ENCODE data around the gene DOK6.

The DOK6 gene

DNA sequence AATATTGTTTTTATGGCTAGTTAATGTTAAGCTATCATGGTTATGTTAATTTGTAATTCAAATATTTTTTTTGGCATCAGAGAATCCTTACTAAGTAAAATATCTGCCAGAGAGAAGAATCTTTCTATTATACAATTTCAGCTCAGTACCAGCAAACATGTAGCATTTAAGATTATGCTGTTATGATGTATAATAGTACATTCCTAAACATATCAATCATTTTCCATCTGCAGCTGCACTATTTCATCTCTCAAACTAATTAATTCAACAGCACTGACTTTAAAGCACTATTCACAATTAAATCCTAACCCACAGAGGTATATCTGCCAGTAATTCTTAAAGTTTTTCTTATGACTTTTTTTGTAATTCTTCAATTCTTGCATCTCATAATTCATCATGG, 296.4 kb downstream of the DOK6 start:
- DNase-seq (ENCODE audit: extremely low spot score) = no peak
- ChIA-PET POLR2A (no interaction called here), CTCF (interaction anchor here (2.0 to 2.1 kb wide), 2 partner anchors 11 to 115 kb away, joined by 5 to 6 read pairs; no protein-coding TSS in a partner anchor)
- TF ChIP-seq, protein P1, sequence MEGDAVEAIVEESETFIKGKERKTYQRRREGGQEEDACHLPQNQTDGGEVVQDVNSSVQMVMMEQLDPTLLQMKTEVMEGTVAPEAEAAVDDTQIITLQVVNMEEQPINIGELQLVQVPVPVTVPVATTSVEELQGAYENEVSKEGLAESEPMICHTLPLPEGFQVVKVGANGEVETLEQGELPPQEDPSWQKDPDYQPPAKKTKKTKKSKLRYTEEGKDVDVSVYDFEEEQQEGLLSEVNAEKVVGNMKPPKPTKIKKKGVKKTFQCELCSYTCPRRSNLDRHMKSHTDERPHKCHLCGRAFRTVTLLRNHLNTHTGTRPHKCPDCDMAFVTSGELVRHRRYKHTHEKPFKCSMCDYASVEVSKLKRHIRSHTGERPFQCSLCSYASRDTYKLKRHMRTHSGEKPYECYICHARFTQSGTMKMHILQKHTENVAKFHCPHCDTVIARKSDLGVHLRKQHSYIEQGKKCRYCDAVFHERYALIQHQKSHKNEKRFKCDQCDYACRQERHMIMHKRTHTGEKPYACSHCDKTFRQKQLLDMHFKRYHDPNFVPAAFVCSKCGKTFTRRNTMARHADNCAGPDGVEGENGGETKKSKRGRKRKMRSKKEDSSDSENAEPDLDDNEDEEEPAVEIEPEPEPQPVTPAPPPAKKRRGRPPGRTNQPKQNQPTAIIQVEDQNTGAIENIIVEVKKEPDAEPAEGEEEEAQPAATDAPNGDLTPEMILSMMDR (IDR thresholded peaks at IDR 0.05; ENCODE audit: control extremely low read depth, extremely low read depth, low read depth, missing control alignments) = no peak

DNA sequence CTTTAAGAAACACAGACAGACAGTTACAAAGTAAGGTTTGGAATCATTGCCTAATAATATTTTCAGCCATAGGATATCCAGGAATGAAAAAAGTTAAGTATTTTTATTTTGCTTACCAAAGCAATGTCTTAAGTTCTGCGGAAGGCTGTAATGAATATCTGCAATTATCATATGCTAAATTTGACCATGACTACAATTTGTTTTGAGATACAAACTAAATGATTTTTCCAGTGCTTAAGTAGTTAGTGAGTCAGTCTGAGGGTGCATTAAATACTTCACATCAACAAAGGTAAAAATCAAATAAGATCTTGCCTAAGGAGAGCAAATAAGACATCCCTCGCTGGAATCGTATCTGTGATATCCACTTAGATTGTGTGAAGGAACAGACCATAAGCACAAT, 297.0 kb downstream of the DOK6 start:
- POLR2A ChIA-PET = no interaction called here
- CTCF ChIA-PET = interaction anchor here (2.1 kb wide), 1 partner anchor 116 kb away, joined by 5 read pairs; no protein-coding TSS in a partner anchor
- no peak for DNase-seq (ENCODE audit: extremely low spot score)
- TF ChIP-seq, protein P1 (IDR thresholded peaks at IDR 0.05; ENCODE audit: control extremely low read depth, extremely low read depth, low read depth, missing control alignments) = no peak

DNA sequence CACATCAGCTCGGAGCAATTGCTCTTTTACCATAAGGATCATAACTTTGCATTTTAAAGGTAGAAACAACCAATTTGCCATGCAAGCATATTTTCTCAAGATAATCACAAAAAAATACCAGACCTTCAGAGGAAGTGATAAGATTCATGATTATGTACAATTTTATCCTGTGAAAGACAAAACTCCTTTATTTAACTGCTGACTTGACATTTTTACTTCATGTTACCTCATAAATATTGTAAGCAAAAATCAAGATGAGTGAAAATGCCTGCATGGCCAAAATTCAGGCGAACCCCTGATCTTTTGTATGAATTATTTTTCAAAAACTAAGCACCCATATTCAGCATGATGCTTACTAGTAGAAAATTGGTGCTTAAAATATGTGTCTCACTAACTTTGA, 300.6 kb downstream of the DOK6 start:
- DNase-seq (ENCODE audit: extremely low spot score) = no peak
- TF ChIP-seq, protein P1 (IDR thresholded peaks at IDR 0.05; ENCODE audit: control extremely low read depth, extremely low read depth, low read depth, missing control alignments) = no peak

DNA sequence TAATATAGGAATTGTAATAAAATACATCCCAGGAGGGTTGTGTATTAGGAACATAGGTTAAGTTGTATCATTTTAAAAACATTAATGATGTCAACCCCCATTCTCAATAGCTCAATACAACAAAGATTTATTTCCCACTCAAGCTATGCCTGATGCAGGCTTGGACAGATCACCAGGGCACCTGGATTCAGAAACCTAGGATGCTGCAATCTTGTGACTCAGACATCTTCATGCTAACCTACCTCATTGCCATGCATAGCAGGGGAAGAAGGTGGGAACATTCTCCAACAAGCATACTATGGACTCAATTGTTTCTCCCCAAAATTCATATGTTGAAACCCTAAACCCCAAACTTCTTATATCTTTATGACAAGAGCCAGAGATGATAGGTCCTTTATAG, 302.8 kb downstream of the DOK6 start:
- ChIA-PET CTCF (no interaction called here), POLR2A (no interaction called here)
- DNase-seq (ENCODE audit: extremely low spot score) = no peak
- TF ChIP-seq, protein P1 (IDR thresholded peaks at IDR 0.05; ENCODE audit: control extremely low read depth, extremely low read depth, low read depth, missing control alignments) = no peak

More for the DNA sequence above, 300.6 kb downstream of the DOK6 start:
- POLR2A ChIA-PET = no interaction called here
- CTCF ChIA-PET = no interaction called here

DNA sequence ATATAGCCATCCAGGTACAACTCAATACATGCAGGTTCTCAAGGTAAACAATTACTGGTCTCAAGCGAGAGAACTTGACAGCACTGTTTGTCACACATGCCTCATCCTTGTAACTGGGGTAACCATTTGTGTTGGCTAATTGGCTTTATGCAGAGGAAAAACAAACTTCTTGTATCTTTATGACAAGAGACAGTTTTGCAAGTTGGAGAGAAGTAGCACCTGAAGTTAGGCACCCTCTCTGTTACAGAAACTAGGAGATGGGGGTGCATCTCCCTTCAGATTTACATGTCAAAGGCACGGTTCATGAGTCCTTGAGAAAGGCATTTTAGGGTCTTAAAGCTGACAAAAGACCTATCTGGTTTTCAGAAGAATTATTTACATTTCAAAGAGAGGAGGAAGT, 305.3 kb downstream of the DOK6 start:
- DNase-seq (ENCODE audit: extremely low spot score) = no peak
- ChIA-PET POLR2A (no interaction called here), CTCF (no interaction called here)
- TF ChIP-seq, protein P1 (IDR thresholded peaks at IDR 0.05; ENCODE audit: control extremely low read depth, extremely low read depth, low read depth, missing control alignments) = no peak

DNA sequence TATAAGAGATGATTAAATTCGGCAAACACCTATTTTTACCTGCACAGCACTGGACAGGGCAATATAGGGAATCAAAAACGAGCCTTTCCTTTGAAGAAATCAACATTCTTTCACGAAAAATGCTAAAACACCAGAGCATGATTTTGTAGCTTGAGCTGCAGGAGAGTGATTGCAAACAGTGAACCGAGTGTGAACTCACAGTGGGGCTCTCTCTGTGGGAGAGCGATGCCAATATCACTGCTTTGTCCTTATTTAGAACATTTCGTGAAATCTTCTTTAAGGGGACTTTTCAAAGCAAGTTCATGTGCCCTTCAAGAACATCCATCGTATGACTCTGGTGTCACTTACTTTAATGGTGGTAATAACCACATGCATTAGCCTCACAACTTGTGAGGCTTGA, 308.2 kb downstream of the DOK6 start:
- TF ChIP-seq, protein P1 (IDR thresholded peaks at IDR 0.05; ENCODE audit: control extremely low read depth, extremely low read depth, low read depth, missing control alignments) = no peak
- ChIA-PET CTCF (interaction anchor here (2.1 kb wide), 1 partner anchor 12 kb away, joined by 6 read pairs; no protein-coding TSS in a partner anchor), POLR2A (interaction anchor here (0.6 kb wide), 1 partner anchor 24 kb away, joined by 3 read pairs; no protein-coding TSS in a partner anchor)
- no peak for DNase-seq (ENCODE audit: extremely low spot score)
